Trophoblast cell (in vitro differentiated cells and primary cell): ENCODE results near the gene ST6GALNAC3.
A peak's percentile ranks its signal among the peaks of the same experiment; 100 is the strongest.

ENCODE experiments used
- DNase-seq, 2 donors: peaks; one replicate each; pipeline ENCODE4 v3.0.0-alpha.2; 2016
- H2AFZ ChIP-seq: 2 replicates; pipeline ENCODE4 v1.6.1; 2013; ENCODE audit warnings: low read length, moderate library complexity, mild to moderate bottlenecking; ENCODE audit not compliant: insufficient read depth, poor library complexity
- H2AK5ac ChIP-seq: 2 replicates; pipeline ENCODE4 v1.6.1; 2013; ENCODE audit warnings: mild to moderate bottlenecking, low read length
- H2BK120ac ChIP-seq: 2 replicates; pipeline ENCODE4 v1.6.1; 2013; ENCODE audit warnings: low read length, mild to moderate bottlenecking, moderate library complexity; ENCODE audit not compliant: insufficient read depth, poor library complexity
- H2BK12ac ChIP-seq: 2 replicates; pipeline ENCODE4 v1.6.1; 2013; ENCODE audit warnings: mild to moderate bottlenecking, low read length, moderate library complexity
- H2BK5ac ChIP-seq: 2 replicates; pipeline ENCODE4 v1.6.1; 2013; ENCODE audit warnings: low read length, low read depth, moderate library complexity, mild to moderate bottlenecking; ENCODE audit not compliant: poor library complexity
- H3K14ac ChIP-seq: 2 replicates; pipeline ENCODE4 v1.6.1; 2013; ENCODE audit warnings: mild to moderate bottlenecking, low read length
- H3K18ac ChIP-seq: 2 replicates; pipeline ENCODE4 v1.6.1; 2013; ENCODE audit warnings: mild to moderate bottlenecking, low read length
- H3K23ac ChIP-seq: 2 replicates; pipeline ENCODE4 v1.6.1; 2013; ENCODE audit warnings: low read length
- H3K27ac ChIP-seq: 2 replicates; pipeline ENCODE4 v1.5.1; 2013; ENCODE audit warnings: low read depth, mild to moderate bottlenecking, inconsistent platforms, low read length, moderate library complexity
- H3K27me3 ChIP-seq: 2 replicates; pipeline ENCODE4 v1.6.1; 2013; ENCODE audit warnings: inconsistent platforms, mild to moderate bottlenecking, low read length, moderate library complexity; ENCODE audit not compliant: insufficient read depth
- H3K36me3 ChIP-seq, 2 experiments: 1 replicate in 1 of 2; 2 replicates in 1 of 2; pipeline ENCODE4 v1.6.1; 2013; ENCODE audit warnings: low read length in 2 of 2, mild to moderate bottlenecking in 2 of 2, moderate library complexity in 1 of 2; ENCODE audit not compliant: insufficient read depth in 2 of 2, control insufficient read depth in 1 of 2
- H3K4ac ChIP-seq: 2 replicates; pipeline ENCODE4 v1.6.1; 2013; ENCODE audit warnings: low read depth, mild to moderate bottlenecking, low read length, moderate library complexity
- H3K4me1 ChIP-seq, 2 experiments: 1 replicate in 1 of 2; 2 replicates in 1 of 2; pipeline ENCODE4 v1.6.1; 2013; ENCODE audit warnings: low read length in 2 of 2, mild to moderate bottlenecking in 2 of 2, moderate library complexity in 1 of 2; ENCODE audit not compliant: insufficient read depth in 2 of 2, control insufficient read depth in 1 of 2
- H3K4me2 ChIP-seq: 2 replicates; pipeline ENCODE4 v1.6.1; 2013; ENCODE audit warnings: inconsistent platforms, mild to moderate bottlenecking, low read length, moderate library complexity
- H3K4me3 ChIP-seq: 2 replicates; pipeline ENCODE4 v1.5.1; 2013; ENCODE audit warnings: mild to moderate bottlenecking, low read depth, low read length, inconsistent platforms
- H3K79me1 ChIP-seq: one replicate; pipeline ENCODE4 v1.6.1; 2013; ENCODE audit warnings: low read length
- H3K79me2 ChIP-seq: 2 replicates; pipeline ENCODE4 v1.6.1; 2013; ENCODE audit warnings: low read length, mild to moderate bottlenecking; ENCODE audit not compliant: control insufficient read depth, insufficient read depth, poor library complexity
- H3K9ac ChIP-seq: 2 replicates; pipeline ENCODE4 v1.6.1; 2013; ENCODE audit warnings: mild to moderate bottlenecking, low read length
- H3K9me3 ChIP-seq: 2 replicates; pipeline ENCODE4 v1.6.1; 2013; ENCODE audit warnings: low read depth, mild to moderate bottlenecking, control low read depth, inconsistent platforms, low read length; ENCODE audit not compliant: insufficient read depth
- H4K12ac ChIP-seq: 2 replicates; pipeline ENCODE4 v1.6.1; 2013; ENCODE audit warnings: low read depth, mild to moderate bottlenecking, low read length, moderate library complexity
- H4K8ac ChIP-seq: 2 replicates; pipeline ENCODE4 v1.6.1; 2013; ENCODE audit warnings: low read depth, mild to moderate bottlenecking, low read length, moderate library complexity
- H4K91ac ChIP-seq: one replicate; pipeline ENCODE4 v1.6.1; 2013; ENCODE audit warnings: low read depth, mild to moderate bottlenecking, low read length, moderate library complexity
- WGBS: extraction: QIAGEN DNeasy Blood & Tissue Kit; methylation state at CpG from one replicate; pipeline ENCODE4 v1.1.7; 2013; ENCODE audit warnings: missing lambda C conversion rate; ENCODE audit not compliant: insufficient read length, insufficient coverage; ENCODE audit errors: extremely low coverage; 5-methylcytosine and 5-hydroxymethylcytosine counted together

The ST6GALNAC3 gene

DNA sequence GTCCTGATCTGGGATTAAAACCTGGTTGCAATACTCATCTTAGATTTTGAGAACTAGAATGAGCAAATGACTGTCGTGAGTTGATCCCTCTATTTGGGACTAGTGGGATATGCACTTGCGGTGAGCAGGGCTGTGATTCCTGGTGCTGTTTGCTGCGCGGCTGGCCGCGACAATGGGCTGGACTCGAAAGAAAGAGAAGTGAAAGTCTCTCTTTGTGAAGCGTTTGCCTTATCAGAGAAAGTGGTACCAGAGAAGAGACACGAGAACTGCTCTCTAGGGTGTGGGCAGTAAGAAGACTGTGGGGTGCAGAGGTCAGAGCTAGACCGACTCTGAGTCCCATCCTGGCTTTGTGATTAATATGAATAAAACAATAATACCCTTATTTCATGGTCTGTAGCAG is 8.6 kb downstream of the ST6GALNAC3 start:
- Histone ChIP-seq H3K4ac (no peak overlapping the region), H3K27me3 (no peaks in the 10 kb centered on the region), H3K79me2 (peaks cover 4% of the 10 kb centered on the region), H3K4me2 (no peak overlapping the region), H3K36me3 (no peaks in the 10 kb centered on the region), H3K9ac (no peak overlapping the region), H3K18ac (no peak overlapping the region), H2BK120ac (peak overlapping the region; percentile 17), H3K23ac (no peak overlapping the region), H2AK5ac (peak overlapping the region; percentile 59), H2AFZ (no peak overlapping the region), H2BK5ac (no peak overlapping the region), H4K91ac (no peak overlapping the region), H3K14ac (no peak overlapping the region), H2BK12ac (peak overlapping the region; percentile 30), H3K79me1 (peaks cover 1% of the 10 kb centered on the region), H3K4me3 (no peak overlapping the region), H3K27ac (no peak overlapping the region), H3K9me3 (no peaks in the 10 kb centered on the region), H4K8ac (peak overlapping the region; percentile 23), H4K12ac (no peak overlapping the region), H3K4me1 (peaks cover 3 to 10% of the 10 kb centered on the region in 2 experiments)
- no peak for DNase-seq
- WGBS = no CpG with 5 or more reads among the region's 10 CpGs

GRCh38 chr1:76084029-76084627 is 9.6 kb downstream of the ST6GALNAC3 start:
- Histone ChIP-seq H3K79me2 (peaks cover 4% of the 10 kb centered on the region), H3K4me1 (peaks cover 3 to 10% of the 10 kb centered on the region in 2 experiments), H3K79me1 (peaks cover 1% of the 10 kb centered on the region), H3K27ac (no peak overlapping the region), H2BK120ac (no peak overlapping the region), H4K8ac (no peak overlapping the region), H4K12ac (no peak overlapping the region), H2BK12ac (no peak overlapping the region), H3K27me3 (no peaks in the 10 kb centered on the region), H2BK5ac (no peak overlapping the region), H3K4me3 (no peak overlapping the region), H3K4ac (no peak overlapping the region), H2AFZ (no peak overlapping the region), H3K14ac (no peak overlapping the region), H3K18ac (no peak overlapping the region), H3K36me3 (no peaks in the 10 kb centered on the region), H3K9ac (peak overlapping the region; percentile 42), H3K23ac (no peak overlapping the region), H3K9me3 (no peaks in the 10 kb centered on the region), H4K91ac (no peak overlapping the region), H2AK5ac (no peak overlapping the region), H3K4me2 (no peak overlapping the region)
- no CpG with 5 or more reads among the region's 4 CpGs for WGBS
- no peak for DNase-seq

DNA sequence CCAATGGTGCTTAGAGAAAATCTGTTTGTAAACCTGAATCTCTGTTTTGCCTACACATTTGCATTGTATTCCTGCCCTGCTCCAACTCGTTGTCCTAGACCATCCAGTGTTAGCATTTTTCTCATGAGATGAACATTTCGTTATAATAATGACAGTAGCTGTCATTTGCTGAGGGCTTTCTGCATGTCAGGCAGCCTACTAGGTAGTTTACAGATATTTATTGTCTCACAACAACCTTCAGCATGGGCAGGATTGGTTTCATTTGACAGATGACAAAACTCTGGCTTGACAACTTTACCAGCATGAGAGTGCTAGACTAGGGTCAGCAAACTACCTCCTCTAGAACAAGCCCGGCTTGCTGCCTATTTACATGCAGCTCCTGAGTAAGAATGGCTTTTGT is 10.1 kb downstream of the ST6GALNAC3 start:
- Histone ChIP-seq H3K27me3 (no peaks in the 10 kb centered on the region), H3K27ac (no peak overlapping the region), H3K9me3 (no peaks in the 10 kb centered on the region), H3K36me3 (no peaks in the 10 kb centered on the region), H3K4me2 (no peak overlapping the region), H3K79me1 (peaks cover 1% of the 10 kb centered on the region), H4K8ac (no peak overlapping the region), H2BK12ac (no peak overlapping the region), H3K9ac (no peak overlapping the region), H3K14ac (no peak overlapping the region), H3K4ac (no peak overlapping the region), H4K91ac (no peak overlapping the region), H3K79me2 (peaks cover 3% of the 10 kb centered on the region), H3K18ac (no peak overlapping the region), H3K4me3 (no peak overlapping the region), H3K23ac (no peak overlapping the region), H2BK120ac (no peak overlapping the region), H2AFZ (no peak overlapping the region), H3K4me1 (peaks cover 1 to 10% of the 10 kb centered on the region in 2 experiments), H2BK5ac (no peak overlapping the region), H4K12ac (no peak overlapping the region), H2AK5ac (no peak overlapping the region)
- no CpG with 5 or more reads among the region's 3 CpGs for WGBS
- no peak for DNase-seq

GRCh38 chr1:76086109-76086508 is 11.6 kb downstream of the ST6GALNAC3 start:
- WGBS = 100% methylated on average over 3 of the region's 3 CpGs
- H3K18ac ChIP-seq = no peak overlapping the region

More at GRCh38 chr1:76086109-76086508, 11.6 kb downstream of the ST6GALNAC3 start:
- H2AK5ac ChIP-seq = no peak overlapping the region
- H3K14ac ChIP-seq = no peak overlapping the region
- H4K91ac ChIP-seq = no peak overlapping the region
- H4K8ac ChIP-seq = no peak overlapping the region
- H3K27ac ChIP-seq = no peak overlapping the region
- H4K12ac ChIP-seq = no peak overlapping the region
- H3K9me3 ChIP-seq = no peaks in the 10 kb centered on the region
- H3K4me3 ChIP-seq = no peak overlapping the region
- no peaks in the 10 kb centered on the region for H3K36me3 ChIP-seq
- no peak overlapping the region for H3K23ac ChIP-seq
- no peak overlapping the region for H2BK5ac ChIP-seq
- no peak overlapping the region for H3K4ac ChIP-seq
- no peak overlapping the region for H3K4me2 ChIP-seq
- no peaks in the 10 kb centered on the region for H3K79me1 ChIP-seq
- H3K4me1 ChIP-seq = peaks cover 0 to 8% of the 10 kb centered on the region in 2 experiments
- H3K9ac ChIP-seq = no peak overlapping the region
- no peak overlapping the region for H2AFZ ChIP-seq
- no peak for DNase-seq
- H2BK120ac ChIP-seq = no peak overlapping the region
- peaks cover 2% of the 10 kb centered on the region for H3K79me2 ChIP-seq
- no peaks in the 10 kb centered on the region for H3K27me3 ChIP-seq
- H2BK12ac ChIP-seq = no peak overlapping the region
